Measurements from ENCODE around the gene MAP3K6. TPM values are rescaled to one million over a fixed set of nuclear protein-coding genes. Genes with fewer than 3 reads are reported as not detected.

The MAP3K6 gene
- total and polyA plus RNA-seq, 2 of the 13 experiments (the other 11 are each of a cell fraction or from before 2014, with no cell fraction given) = 2.7 to 3.2 TPM

DNA sequence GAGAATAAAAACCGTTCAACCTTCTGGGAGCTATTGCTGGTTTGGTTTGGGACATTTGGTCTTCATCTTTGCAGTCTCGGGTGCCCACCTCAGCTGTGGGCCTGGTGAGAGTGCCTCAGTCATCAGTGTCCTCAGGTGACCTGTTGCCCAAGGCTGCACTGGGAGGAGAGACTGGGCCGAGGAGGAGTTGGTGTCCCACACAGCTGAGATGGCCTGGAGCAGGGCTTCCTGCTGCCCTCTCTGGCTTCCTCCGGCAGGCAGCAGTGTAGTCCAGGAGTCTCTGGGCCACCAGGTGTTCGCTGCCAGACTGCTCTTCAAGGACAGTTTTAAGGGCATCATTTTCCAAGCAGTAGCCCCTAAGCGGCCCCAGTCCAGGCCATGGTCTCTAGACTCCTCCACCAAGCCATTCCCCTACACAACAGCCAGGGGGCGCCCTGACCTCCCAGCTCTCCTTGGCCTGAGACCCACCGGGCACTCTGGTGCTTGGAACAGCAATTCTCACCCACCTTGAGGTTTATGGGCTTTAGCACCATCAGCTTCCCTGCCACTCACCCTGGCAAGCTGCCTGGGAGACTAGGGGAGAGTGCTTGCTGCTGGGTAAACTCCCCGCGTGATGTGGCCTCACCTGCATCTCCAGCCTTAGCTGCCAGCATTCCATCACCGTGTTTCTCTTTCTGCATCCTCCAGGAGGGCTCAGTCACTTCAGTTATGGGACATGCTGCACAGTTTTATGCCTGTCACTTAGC is 34.1 kb downstream of the MAP3K6 start (continued):
- TF ChIP-seq, protein P1, sequence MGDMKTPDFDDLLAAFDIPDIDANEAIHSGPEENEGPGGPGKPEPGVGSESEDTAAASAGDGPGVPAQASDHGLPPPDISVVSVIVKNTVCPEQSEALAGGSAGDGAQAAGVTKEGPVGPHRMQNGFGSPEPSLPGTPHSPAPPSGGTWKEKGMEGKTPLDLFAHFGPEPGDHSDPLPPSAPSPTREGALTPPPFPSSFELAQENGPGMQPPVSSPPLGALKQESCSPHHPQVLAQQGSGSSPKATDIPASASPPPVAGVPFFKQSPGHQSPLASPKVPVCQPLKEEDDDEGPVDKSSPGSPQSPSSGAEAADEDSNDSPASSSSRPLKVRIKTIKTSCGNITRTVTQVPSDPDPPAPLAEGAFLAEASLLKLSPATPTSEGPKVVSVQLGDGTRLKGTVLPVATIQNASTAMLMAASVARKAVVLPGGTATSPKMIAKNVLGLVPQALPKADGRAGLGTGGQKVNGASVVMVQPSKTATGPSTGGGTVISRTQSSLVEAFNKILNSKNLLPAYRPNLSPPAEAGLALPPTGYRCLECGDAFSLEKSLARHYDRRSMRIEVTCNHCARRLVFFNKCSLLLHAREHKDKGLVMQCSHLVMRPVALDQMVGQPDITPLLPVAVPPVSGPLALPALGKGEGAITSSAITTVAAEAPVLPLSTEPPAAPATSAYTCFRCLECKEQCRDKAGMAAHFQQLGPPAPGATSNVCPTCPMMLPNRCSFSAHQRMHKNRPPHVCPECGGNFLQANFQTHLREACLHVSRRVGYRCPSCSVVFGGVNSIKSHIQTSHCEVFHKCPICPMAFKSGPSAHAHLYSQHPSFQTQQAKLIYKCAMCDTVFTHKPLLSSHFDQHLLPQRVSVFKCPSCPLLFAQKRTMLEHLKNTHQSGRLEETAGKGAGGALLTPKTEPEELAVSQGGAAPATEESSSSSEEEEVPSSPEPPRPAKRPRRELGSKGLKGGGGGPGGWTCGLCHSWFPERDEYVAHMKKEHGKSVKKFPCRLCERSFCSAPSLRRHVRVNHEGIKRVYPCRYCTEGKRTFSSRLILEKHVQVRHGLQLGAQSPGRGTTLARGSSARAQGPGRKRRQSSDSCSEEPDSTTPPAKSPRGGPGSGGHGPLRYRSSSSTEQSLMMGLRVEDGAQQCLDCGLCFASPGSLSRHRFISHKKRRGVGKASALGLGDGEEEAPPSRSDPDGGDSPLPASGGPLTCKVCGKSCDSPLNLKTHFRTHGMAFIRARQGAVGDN (CRISPR knock-in tag; IDR thresholded peaks at IDR 0.05) = peak; percentile 35; the same call in 1 of the 2 replicates
- TF ChIP-seq, protein P2, sequence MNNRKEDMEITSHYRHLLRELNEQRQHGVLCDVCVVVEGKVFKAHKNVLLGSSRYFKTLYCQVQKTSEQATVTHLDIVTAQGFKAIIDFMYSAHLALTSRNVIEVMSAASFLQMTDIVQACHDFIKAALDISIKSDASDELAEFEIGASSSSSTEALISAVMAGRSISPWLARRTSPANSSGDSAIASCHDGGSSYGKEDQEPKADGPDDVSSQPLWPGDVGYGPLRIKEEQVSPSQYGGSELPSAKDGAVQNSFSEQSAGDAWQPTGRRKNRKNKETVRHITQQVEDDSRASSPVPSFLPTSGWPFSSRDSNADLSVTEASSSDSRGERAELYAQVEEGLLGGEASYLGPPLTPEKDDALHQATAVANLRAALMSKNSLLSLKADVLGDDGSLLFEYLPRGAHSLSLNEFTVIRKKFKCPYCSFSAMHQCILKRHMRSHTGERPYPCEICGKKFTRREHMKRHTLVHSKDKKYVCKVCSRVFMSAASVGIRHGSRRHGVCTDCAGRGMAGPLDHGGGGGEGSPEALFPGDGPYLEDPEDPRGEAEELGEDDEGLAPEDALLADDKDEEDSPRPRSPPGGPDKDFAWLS (CRISPR knock-in tag; IDR thresholded peaks at IDR 0.05; ENCODE audit: borderline replicate concordance) = no peak
- TF ChIP-seq HNRNPLL (IDR thresholded peaks at IDR 0.05; ENCODE audit: low read depth, low read length, poor library complexity, severe bottlenecking) (no peak), SMC3 (IDR thresholded peaks at IDR 0.05; ENCODE audit: low read length) (peak; percentile 20; the same call in 1 of the 2 replicates), GLI4 (CRISPR knock-in tag; IDR thresholded peaks at IDR 0.05; ENCODE audit: borderline replicate concordance) (0 out of 2 replicates have a peak, but pooled peaks have one; percentile 36), POLR2A (IDR thresholded peaks at IDR 0.05; ENCODE audit: insufficient read depth in 1 of 2, low read depth in 2 of 2, low read length in 2 of 2) (0 out of 4 replicates have a peak, but pooled peaks of 1 of the 2 experiments have one; percentile 18), RAD21 (CRISPR knock-in tag; IDR thresholded peaks at IDR 0.05) (peak; percentile 32; the same call in 1 of the 2 replicates)
- TF ChIP-seq, protein P3, sequence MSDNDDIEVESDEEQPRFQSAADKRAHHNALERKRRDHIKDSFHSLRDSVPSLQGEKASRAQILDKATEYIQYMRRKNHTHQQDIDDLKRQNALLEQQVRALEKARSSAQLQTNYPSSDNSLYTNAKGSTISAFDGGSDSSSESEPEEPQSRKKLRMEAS (IDR thresholded peaks at IDR 0.05) = 0 out of 2 replicates have a peak, but pooled peaks have one; percentile 6
- TF ChIP-seq, protein P4, sequence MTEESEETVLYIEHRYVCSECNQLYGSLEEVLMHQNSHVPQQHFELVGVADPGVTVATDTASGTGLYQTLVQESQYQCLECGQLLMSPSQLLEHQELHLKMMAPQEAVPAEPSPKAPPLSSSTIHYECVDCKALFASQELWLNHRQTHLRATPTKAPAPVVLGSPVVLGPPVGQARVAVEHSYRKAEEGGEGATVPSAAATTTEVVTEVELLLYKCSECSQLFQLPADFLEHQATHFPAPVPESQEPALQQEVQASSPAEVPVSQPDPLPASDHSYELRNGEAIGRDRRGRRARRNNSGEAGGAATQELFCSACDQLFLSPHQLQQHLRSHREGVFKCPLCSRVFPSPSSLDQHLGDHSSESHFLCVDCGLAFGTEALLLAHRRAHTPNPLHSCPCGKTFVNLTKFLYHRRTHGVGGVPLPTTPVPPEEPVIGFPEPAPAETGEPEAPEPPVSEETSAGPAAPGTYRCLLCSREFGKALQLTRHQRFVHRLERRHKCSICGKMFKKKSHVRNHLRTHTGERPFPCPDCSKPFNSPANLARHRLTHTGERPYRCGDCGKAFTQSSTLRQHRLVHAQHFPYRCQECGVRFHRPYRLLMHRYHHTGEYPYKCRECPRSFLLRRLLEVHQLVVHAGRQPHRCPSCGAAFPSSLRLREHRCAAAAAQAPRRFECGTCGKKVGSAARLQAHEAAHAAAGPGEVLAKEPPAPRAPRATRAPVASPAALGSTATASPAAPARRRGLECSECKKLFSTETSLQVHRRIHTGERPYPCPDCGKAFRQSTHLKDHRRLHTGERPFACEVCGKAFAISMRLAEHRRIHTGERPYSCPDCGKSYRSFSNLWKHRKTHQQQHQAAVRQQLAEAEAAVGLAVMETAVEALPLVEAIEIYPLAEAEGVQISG (CRISPR knock-in tag; IDR thresholded peaks at IDR 0.05) = 0 out of 2 replicates have a peak, but pooled peaks have one; percentile 11
